NCI-H1048 (cell line): ENCODE measurements around the gene SLC4A8.
"Not testable (repeated sequence)": the region's sequence is repeated elsewhere in the genome, so short reads cannot be mapped to it uniquely, and the experiment has no call there.

Experiments used
- DNase-seq: peaks from one replicate; lab custom pipeline; 2025; lab: John Stamatoyannopoulos, UW

Gene SLC4A8

DNA sequence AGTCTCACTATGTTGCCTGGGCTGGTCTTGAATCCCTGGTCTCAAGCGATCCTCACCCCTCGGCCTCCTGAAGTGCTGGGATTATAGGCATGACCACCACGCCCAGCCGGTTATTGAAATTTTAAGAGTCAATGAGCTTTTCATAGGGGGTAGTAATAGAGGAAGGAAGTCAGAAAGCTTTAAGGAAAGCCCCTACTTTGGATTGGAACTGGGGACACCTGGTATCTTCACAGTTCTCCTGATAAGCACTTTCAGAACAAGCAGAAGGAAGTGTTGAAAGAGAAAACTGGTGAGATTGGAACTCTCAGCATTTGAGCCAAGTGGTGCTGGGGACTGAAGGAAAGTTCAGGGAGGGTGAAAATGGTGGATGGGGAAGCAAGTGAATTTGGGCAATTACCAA is 5.1 kb downstream of the SLC4A8 start:
- no peak for DNase-seq

- no peak for DNase-seq
Observed at GRCh38 chr12:51430196-51430895, 5.7 kb downstream of the SLC4A8 start.

DNA sequence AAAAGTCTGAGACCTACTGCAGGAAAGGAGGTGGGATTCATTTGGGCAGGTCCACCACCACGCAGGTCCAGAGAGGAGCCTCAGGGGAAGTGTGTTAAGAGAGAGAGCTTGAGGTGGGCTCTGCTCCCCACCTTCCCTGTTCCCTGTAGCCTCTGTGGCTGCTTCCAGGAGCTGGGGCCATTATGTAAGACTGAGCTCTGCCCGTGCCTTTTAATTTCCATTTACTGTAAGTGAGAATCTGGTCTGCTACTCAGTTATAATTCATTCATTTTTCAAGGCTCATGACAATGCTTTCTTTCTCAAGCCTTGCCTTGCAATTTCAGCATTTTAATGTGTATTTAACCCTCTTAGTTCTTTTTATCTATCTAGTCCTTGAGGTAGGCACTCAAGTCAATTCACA is 8.3 kb downstream of the SLC4A8 start:
- DNase-seq = no peak

DNA sequence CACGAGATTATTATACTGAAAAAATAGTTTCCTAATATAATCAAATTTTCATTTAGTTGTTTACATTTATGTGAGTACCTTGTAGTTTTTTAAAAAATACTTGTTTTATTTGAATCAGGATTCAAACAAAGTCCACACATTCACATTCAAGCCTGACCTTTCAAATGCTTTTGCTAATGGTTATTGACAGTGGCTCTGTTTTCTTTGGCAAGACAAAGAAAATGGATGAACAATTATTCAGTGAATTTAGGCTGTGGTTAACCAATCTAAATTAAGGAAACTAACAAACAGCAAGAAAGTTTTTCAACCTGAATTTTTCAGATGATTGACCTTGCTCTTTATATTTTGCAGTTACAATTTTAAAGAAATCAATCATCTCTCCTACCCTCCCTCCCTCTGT is 9.7 kb downstream of the SLC4A8 start:
- DNase-seq = no peak

GRCh38 chr12:51437431-51437830 is 12.8 kb downstream of the SLC4A8 start:
- DNase-seq = no peak

- DNase-seq = no peak
Observed at GRCh38 chr12:51439330-51439729, 14.7 kb downstream of the SLC4A8 start.

DNA sequence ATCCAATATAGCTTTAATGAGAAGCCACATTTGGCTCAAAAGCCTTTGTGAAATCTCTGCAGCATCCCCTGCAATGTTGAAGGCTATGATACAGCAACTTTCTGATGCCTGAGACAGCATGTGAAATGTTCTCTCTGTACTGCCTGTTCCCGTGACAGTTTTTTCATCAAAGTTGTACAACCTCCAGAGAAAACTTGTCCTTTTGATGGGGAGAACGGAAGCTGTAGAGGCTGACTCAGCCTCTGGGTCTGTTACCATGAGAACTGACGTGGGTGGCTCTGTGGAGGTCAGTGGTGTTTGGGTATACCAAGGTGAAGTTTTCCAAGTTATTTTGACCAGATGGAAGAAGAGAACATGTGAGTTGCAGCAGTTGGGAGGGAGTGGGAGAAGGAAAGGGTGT is 17.0 kb downstream of the SLC4A8 start:
- DNase-seq = no peak

DNA sequence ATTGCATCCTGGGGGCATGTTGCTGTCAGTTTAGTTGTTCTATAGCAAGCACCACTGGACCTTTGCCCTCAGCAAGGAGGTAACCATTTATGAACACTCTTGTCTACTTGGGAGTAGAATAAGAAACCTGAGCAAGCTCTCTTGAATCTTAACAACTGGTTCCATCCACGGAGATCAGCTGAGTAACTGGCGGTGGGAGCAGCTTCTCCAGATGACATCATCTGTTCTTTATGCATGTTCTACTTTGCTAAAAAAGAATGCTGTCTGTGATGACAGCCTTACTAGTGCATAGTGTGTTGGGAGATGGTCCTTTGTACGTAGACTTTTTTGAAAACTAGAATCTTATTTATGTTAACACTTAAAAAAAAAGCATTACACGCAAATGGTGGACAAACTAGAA is 17.7 kb downstream of the SLC4A8 start:
- DNase-seq = no peak

GRCh38 chr12:51443573-51443972 is 18.9 kb downstream of the SLC4A8 start:
- DNase-seq = no peak

GRCh38 chr12:51448618-51449256 is 24.1 kb downstream of the SLC4A8 start:
- no peak for DNase-seq

- no peak for DNase-seq
Observed at GRCh38 chr12:51449580-51450246, 25.1 kb downstream of the SLC4A8 start.

DNA sequence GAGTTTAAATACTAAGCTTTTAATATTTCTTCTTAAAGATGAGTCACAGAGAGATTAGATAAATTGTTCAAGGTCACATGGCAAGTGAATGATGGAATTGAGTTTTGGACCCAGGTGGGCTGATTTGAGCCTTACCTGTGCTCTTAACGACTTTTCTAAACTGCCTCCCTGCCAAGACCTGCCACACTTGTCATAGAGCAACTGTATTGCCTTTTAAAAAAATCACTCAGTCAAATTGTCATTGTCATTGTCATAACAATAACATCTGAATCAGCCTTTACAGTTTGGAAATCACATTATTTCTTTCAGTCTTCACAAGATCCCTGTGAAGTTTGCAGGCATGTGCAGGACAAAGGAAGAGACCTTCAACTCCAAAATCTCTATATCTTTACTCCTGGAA is 25.7 kb downstream of the SLC4A8 start:
- DNase-seq = no peak

DNA sequence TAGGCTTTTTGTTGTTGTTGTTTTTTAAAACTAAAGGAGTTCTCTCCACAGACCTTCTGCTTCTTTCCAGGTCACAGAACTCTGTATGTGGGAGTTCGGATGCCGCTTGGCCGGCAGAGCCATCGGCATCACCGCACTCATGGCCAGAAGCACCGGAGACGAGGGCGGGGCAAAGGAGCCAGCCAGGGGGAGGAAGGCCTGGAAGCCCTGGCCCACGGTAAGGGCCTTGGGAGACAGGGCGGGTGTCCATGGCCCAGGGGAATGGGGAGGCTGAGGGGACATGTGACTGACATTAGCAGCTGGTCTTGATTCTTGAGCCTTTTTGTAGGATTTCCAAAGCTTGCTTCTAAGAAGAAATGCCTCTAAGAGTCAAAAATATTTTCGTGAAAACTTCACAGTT is 26.2 kb downstream of the SLC4A8 start:
- no peak for DNase-seq

DNA sequence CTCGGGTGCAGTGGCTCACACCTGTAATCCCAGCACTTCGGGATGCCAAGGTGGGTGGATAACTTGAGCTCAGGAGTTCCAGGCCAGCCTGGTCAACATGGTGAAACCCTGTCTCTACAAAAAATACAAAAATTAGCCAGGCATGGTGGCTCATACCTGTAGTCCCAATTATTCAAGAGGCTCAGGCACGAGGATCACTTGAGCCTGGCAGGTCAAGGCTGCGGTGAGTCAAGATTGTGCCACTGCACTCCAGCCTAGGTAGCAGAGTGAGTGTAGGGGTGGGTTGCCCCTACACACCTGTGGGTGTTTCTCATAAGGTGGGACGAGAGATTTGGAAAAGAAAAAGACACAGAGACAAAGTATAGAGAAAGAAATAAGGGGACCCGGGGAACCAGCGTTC is 29.4 kb downstream of the SLC4A8 start:
- DNase-seq = not testable (repeated sequence)

DNA sequence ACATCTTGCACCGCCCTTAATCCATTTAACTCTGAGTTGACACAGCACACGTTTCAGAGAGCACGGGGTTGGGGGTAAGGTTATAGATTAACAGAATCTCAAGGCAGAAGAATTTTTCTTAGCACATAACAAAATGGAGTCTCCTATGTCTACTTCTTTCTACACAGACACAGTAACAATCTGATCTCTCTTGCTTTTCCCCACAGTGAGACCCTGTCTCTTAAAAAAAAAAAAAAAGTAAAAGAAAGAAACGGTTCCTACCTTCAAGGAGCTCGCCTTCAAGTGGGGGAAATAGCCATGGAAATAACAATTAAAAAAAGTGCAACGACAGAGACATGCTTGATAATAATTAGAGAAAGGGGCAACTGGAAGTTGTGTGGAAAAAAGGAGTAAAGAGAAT is 30.4 kb downstream of the SLC4A8 start:
- DNase-seq = not testable (repeated sequence)

GRCh38 chr12:51458635-51459034 is 34.0 kb downstream of the SLC4A8 start:
- DNase-seq = no peak

DNA sequence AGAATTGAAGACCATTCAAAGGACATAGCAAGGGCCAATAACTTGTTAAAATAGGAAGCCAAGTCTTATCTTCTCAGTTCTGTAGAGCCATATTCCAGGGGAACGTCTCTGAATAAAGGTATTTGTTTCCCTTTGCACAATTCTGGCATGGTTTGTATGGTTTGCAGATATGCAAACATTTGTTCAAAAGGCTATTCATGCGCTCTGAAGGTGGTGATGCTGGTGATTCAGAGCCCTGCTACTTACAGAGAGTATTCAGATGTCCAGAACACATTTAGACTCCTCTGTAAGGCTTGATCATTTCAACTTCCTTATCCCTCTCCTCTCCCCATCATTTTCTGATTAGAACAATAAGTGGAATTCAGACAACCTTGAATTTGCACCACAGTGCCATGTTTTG is 35.9 kb downstream of the SLC4A8 start:
- DNase-seq = no peak

DNA sequence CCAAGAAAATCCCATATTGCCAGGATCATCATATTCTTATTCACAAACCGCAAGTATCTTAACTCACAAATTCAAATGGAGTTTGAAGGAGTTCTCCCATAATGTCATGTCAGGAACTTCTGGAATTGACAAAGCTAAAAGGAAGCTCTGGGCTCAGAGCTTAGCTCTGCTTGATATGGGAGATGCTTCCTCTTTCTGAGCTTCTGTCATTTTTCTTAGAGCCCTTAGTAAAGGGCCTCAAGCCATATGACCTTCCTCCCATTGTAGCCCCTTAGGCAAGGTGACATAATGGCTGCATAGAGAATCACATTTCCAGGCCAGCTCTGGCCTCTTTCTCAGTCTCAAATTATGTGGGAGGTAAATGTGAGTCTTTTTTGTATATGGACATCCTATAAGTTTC is 40.9 kb downstream of the SLC4A8 start:
- DNase-seq = no peak

DNA sequence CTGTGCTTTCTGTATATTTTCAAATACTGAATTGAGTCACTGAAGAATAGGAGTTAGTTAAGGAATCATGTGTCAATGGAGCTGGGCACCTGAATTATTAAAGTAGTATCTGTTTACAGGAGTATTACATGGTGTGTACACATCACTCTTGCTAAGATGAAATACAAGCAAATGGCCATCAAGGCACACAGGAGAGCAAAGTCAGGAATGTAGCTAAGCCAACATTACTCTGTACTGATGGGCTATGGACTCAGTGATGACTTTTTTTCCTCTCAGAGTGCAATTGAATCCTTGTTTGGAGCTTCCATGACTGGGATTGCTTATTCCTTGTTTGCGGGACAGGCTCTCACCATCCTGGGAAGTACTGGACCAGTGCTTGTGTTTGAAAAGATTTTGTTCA is 45.5 kb downstream of the SLC4A8 start:
- no peak for DNase-seq

- DNase-seq = no peak
Observed at GRCh38 chr12:51471111-51471864, 46.7 kb downstream of the SLC4A8 start.

DNA sequence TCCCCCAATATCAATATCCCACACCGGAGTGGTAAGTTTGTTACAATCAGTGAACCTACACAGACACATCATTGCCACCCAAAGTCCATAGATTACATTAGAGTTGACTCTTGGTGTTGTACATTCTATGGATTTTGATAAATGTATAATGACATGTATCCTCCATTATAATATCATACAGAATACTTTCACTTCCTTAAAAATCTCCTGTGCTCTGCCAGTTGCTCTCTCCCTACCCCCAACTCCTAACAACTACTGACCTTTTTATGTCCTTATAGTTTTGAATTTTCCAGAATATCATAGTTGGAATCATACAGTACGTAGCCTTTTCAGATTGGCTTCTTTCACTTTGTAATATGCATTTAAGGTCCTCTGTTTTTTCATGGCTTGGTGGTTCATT is 48.4 kb downstream of the SLC4A8 start:
- DNase-seq = no peak

- DNase-seq = no peak
Observed at GRCh38 chr12:51473947-51474346, 49.3 kb downstream of the SLC4A8 start.

DNA sequence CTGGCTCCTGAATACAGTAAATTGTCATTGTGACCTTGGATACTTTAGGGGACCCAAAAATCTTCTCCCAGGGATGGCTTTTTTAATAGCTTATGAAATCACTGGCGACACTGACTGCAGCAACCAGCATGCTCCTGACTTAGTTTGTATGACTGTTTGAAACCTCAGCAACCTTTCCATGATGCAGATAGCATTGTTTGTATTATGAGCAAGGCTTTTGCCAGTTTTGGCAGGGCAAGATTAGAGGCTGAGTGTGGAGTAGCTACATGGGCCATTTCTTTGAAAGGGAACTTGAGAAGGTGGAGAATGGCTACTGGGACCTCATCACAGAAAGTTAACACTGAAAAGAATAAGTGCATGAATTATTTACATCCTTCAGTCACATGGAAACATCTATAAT is 50.9 kb downstream of the SLC4A8 start:
- no peak for DNase-seq
